ENCODE results near the gene IFTAP. TPM values are rescaled to one million over a fixed set of nuclear protein-coding genes. Genes with fewer than 3 reads are reported as not detected.

The IFTAP gene
- total and polyA plus RNA-seq, 2 donors (not counting 3 experiments of a cell fraction or from before 2014, with no cell fraction given): 15.8 to 19.6 TPM

- dilution Hi-C loops (cut with MboI; ENCODE audit: extremely low pct_ligation_motif_present, low sequenced_read_pairs): no loop called here
- ChIA-PET CTCF (interaction anchor here (2.3 kb wide), 1 partner anchor 63 kb away, joined by 6 read pairs; no protein-coding TSS in a partner anchor), POLR2A (no interaction called here)
- Histone ChIP-seq H3K9me1 (replicated peaks; ENCODE audit: control insufficient read depth, extremely low read depth, insufficient read depth, low read length) (no peaks in the 10 kb centered on the region), H3K9ac (replicated peaks; ENCODE audit: extremely low read depth, insufficient read depth, low read length) (no peak overlapping the region), H2AFZ (ENCODE audit: low read depth, low read length) (no peak overlapping the region), H3K79me2 (ENCODE audit: control insufficient read depth, insufficient read depth, low read length) (no peaks in the 10 kb centered on the region), H3K36me3 (ENCODE audit: control insufficient read depth in 2 of 2, extremely low read depth in 1 of 2, insufficient read depth in 2 of 2, low read length in 2 of 2) (no peaks in the 10 kb centered on the region), H3K27me3 (ENCODE audit: control insufficient read depth in 2 of 2, insufficient read depth in 2 of 2, low read length in 2 of 2) (no peaks in the 10 kb centered on the region), H3K4me2 (ENCODE audit: insufficient read depth, low read length) (no peak overlapping the region), H3K9me3 (replicated peaks; ENCODE audit: control insufficient read depth, insufficient read depth, low read length) (no peaks in the 10 kb centered on the region), H4K20me1 (replicated peaks; ENCODE audit: control insufficient read depth, extremely low read depth, insufficient read depth, low read length) (no peaks in the 10 kb centered on the region), H3K27ac (ENCODE audit: insufficient read depth, low read depth, low read length) (no peak overlapping the region), H3K4me1 (ENCODE audit: control insufficient read depth, extremely low read depth, insufficient read depth, low read length) (no peaks in the 10 kb centered on the region), H3K4me3 (replicated peaks in 1 of 3; ENCODE audit: insufficient read depth in 1 of 3, low read depth in 1 of 3, low read length in 3 of 3) (no peak overlapping the region)
- intact Hi-C loops (cut with micrococcal nuclease): no loop called here
- no peak for TF ChIP-seq MYC (IDR thresholded peaks at IDR 0.05; ENCODE audit: low read depth, low read length)
- TF ChIP-seq MAX (IDR thresholded peaks at IDR 0.05; ENCODE audit: insufficient read depth, insufficient read length): no peak
- TF ChIP-seq FOS (IDR thresholded peaks at IDR 0.05; ENCODE audit: borderline replicate concordance, insufficient read depth, low read length): no peak
- TF ChIP-seq POLR2AphosphoS5 (IDR thresholded peaks at IDR 0.05; ENCODE audit: insufficient read depth, low read depth, low read length): no peak
- TF ChIP-seq POLR2A (IDR thresholded peaks at IDR 0.05; ENCODE audit: low read depth, low read length): no peak
- no peak for TF ChIP-seq EZH2 (IDR thresholded peaks at IDR 0.05; ENCODE audit: borderline replicate concordance, low read depth, low read length, severe bottlenecking)
- no peak for TF ChIP-seq CTCF (IDR thresholded peaks at IDR 0.05; ENCODE audit: extremely low read depth in 1 of 2, insufficient read depth in 1 of 2, low read depth in 1 of 2, low read length in 2 of 2)
- no peak for TF ChIP-seq JUN (IDR thresholded peaks at IDR 0.05; ENCODE audit: borderline replicate concordance, insufficient read depth, insufficient read length, low read depth)
- no peak for TF ChIP-seq GATA2 (IDR thresholded peaks at IDR 0.05; ENCODE audit: insufficient read depth, insufficient read length, low read depth, low read length)
- BruUV-seq (replicated peaks): no TSS peak
- DNase-seq (ENCODE audit: low read depth, low spot score): no peak
- FAIRE-seq: no peak
Observed at GRCh38 chr11:36627006-36627405, 32.7 kb downstream of the IFTAP start.

All from endothelial cell of umbilical vein (primary cell).